ENCODE measurements around the gene AATF. TPM values are rescaled to one million over a fixed set of nuclear protein-coding genes. Genes with fewer than 3 reads are reported as not detected.

Gene AATF
- total and polyA plus RNA-seq, 2 of the 8 experiments (the other 6 are each of a cell fraction or from before 2014, with no cell fraction given), result 20.1 to 62.8 TPM

DNA sequence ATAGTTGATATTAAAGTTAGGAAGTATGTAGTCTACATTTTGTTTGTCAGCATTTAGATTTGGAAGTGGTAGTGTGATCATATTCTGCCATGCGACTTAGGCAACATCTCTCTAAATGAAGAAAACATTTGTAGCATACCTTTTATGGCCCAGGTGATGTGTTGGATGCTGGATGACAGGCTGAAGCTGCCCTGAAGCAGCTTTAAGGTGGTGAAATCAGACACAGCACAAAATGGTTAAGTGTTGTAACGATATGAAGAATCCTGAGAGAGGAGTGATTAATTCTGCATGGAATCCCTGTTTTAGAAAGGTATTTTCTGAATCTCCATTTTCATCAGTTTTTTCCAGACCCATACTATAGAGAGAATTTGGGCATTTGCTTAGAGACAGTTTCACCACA lies 28.3 kb downstream of the AATF start:
- H2BK120ac ChIP-seq (replicated peaks; ENCODE audit: low read depth, low read length), result no peak overlapping the region
- H3K27ac ChIP-seq (ENCODE audit: low read depth, low read length), result no peak overlapping the region
- H3K14ac ChIP-seq (ENCODE audit: insufficient read length), result no peak overlapping the region
- no peak overlapping the region for H3K56ac ChIP-seq (replicated peaks; ENCODE audit: insufficient read length, low read depth, low read length)
- ChIA-PET POLR2A (ENCODE audit: partially characterized antibody) (interaction anchor here (0.6 to 1.3 kb wide), 2 partner anchors 12 to 64 kb away, joined by 3 read pairs; no protein-coding TSS in a partner anchor), CTCF (ENCODE audit: partially characterized antibody) (no interaction called here)
- H3K4me1 ChIP-seq (replicated peaks in 1 of 4; ENCODE audit: control insufficient read depth in 3 of 4, insufficient read depth in 4 of 4, low read length in 3 of 4), result 0 out of 7 replicates have a peak, but pooled peaks cover 0 to 3% (median 0%) of the 10 kb centered on the region in 4 experiments
- no peak overlapping the region for H4K5ac ChIP-seq (ENCODE audit: insufficient read length, low read depth, low read length)
- no peak overlapping the region for H2BK15ac ChIP-seq (ENCODE audit: low read length)
- no peaks in the 10 kb centered on the region for H3K27me3 ChIP-seq (replicated peaks in 1 of 4; ENCODE audit: control insufficient read depth in 3 of 4, extremely low read depth in 1 of 4, insufficient read depth in 3 of 4, low read length in 3 of 4)
- no peak overlapping the region for H2BK5ac ChIP-seq (ENCODE audit: low read depth, low read length)
- H4K20me1 ChIP-seq (replicated peaks in 1 of 2; ENCODE audit: control insufficient read depth in 1 of 2, insufficient read depth in 2 of 2, low read length in 2 of 2), result no peaks in the 10 kb centered on the region
- no peak overlapping the region for H4K91ac ChIP-seq (replicated peaks; ENCODE audit: insufficient read length, low read length)
- H2AFZ ChIP-seq (ENCODE audit: low read length), result no peak overlapping the region
- 94% methylated on average over 2 of the region's 2 CpGs; no CpG with 5 or more reads in 1 of the 2 experiments for WGBS, 2 experiments (ENCODE audit: extremely low coverage in 1 of 2, insufficient coverage in 1 of 2, insufficient read length in 1 of 2, insufficient replicate concordance in 2 of 2, low coverage in 1 of 2, low lambda C conversion rate in 2 of 2, missing lambda C conversion rate in 1 of 2)
- H3K79me1 ChIP-seq (ENCODE audit: low read depth, low read length), result no peaks in the 10 kb centered on the region
- H3K36me3 ChIP-seq (ENCODE audit: control insufficient read depth in 2 of 4, insufficient read depth in 4 of 4, low read length in 3 of 4), result no peaks in the 10 kb centered on the region
- H3K9me3 ChIP-seq (ENCODE audit: insufficient read depth in 2 of 2, low read depth in 1 of 2, low read length in 1 of 2), result no peaks in the 10 kb centered on the region
- H3K23me2 ChIP-seq (ENCODE audit: low read depth, low read length), result no peaks in the 10 kb centered on the region
- no peak overlapping the region for H2AK5ac ChIP-seq (ENCODE audit: low read depth, low read length)
- H3K79me2 ChIP-seq (ENCODE audit: control insufficient read depth in 1 of 2, insufficient read depth in 2 of 2, low read length in 2 of 2), result peaks cover 0 to 26% of the 10 kb centered on the region in 2 experiments; a peak in 2 of 4 replicates
- H3K4ac ChIP-seq (replicated peaks; ENCODE audit: insufficient read length, low read depth, low read length), result no peak overlapping the region
- no peak overlapping the region for H4K8ac ChIP-seq (ENCODE audit: extremely low read depth, insufficient read depth, low read length)
- TF ChIP-seq BRCA1 (IDR thresholded peaks at IDR 0.05; ENCODE audit: low read depth, low read length), result no peak
- TF ChIP-seq CHD1 (IDR thresholded peaks at IDR 0.05; ENCODE audit: low read depth, low read length), result no peak
- no peak for TF ChIP-seq JUND (IDR thresholded peaks at IDR 0.05; ENCODE audit: low read length)
- TF ChIP-seq EGR1 (IDR thresholded peaks at IDR 0.05; ENCODE audit: borderline replicate concordance, low read depth, low read length), result no peak
- TF ChIP-seq CEBPB (IDR thresholded peaks at IDR 0.05; ENCODE audit: low read depth, low read length), result no peak
- TF ChIP-seq SP1 (IDR thresholded peaks at IDR 0.05; ENCODE audit: low read depth, low read length), result no peak
- TF ChIP-seq CBX5 (IDR thresholded peaks at IDR 0.05; ENCODE audit: low read depth, low read length), result no peak
- TF ChIP-seq USF2 (IDR thresholded peaks at IDR 0.05; ENCODE audit: low read length), result no peak
- no peak overlapping the region for H3K4me2 ChIP-seq (ENCODE audit: insufficient read depth in 1 of 2, low read depth in 2 of 2, low read length in 2 of 2)
- DNase-seq (ENCODE audit: low read depth in 1 of 2, low spot score in 2 of 2), result no peak
- H3K23ac ChIP-seq (ENCODE audit: insufficient read length), result no peak overlapping the region
- no peak overlapping the region for H2BK12ac ChIP-seq (ENCODE audit: low read depth, low read length)
- H2BK20ac ChIP-seq (ENCODE audit: low read length), result no peak overlapping the region
- no peak overlapping the region for H3K4me3 ChIP-seq (ENCODE audit: extremely low read depth in 1 of 4, insufficient read depth in 2 of 4, low read depth in 3 of 4, low read length in 4 of 4)
- no peak overlapping the region for H3K18ac ChIP-seq (ENCODE audit: extremely low read depth, low read length)
- H3K9ac ChIP-seq (replicated peaks in 1 of 4; ENCODE audit: extremely low read depth in 1 of 4, low read depth in 3 of 4, low read length in 3 of 4), result no peak overlapping the region
- no peak for FAIRE-seq

Measured in H1 (cell line).